NCI-H187 treated with DMSO at 0.1 percent for 48 hours (cell line): ENCODE results near the gene TRIM69.
"Not testable (repeated sequence)": the region's sequence is repeated elsewhere in the genome, so short reads cannot be mapped to it uniquely, and the experiment has no call there.

Source experiments
- DNase-seq: peaks from one replicate; lab custom pipeline; 2025; lab: John Stamatoyannopoulos, UW

TRIM69 gene, protein sequence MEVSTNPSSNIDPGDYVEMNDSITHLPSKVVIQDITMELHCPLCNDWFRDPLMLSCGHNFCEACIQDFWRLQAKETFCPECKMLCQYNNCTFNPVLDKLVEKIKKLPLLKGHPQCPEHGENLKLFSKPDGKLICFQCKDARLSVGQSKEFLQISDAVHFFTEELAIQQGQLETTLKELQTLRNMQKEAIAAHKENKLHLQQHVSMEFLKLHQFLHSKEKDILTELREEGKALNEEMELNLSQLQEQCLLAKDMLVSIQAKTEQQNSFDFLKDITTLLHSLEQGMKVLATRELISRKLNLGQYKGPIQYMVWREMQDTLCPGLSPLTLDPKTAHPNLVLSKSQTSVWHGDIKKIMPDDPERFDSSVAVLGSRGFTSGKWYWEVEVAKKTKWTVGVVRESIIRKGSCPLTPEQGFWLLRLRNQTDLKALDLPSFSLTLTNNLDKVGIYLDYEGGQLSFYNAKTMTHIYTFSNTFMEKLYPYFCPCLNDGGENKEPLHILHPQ

GRCh38 chr15:44736181-44736765 is at the start of gene TRIM69:
TSS of gene TRIM69 (plus strand) at chr15:44736528. CDS start at chr15:44736705, 177 bp downstream.
- DNase-seq: no peak

DNA sequence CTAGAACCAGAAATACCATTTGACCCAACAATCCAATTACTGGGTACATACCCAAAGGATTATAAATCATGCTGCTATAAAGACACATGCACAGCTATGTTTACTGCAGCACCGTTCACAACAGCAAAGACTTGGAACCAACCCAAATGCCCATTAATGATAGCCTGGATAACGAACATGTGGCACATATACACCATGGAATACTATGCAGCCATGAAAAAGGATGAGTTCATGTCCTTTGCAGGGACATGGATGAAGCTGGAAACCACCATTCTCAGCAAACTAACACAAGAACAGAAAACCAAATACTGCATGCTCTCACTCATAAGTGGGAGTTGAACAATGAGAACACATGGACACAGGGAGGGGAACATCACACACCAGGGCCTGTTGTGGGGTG is 47.0 kb upstream of the TRIM69 start:
- DNase-seq: not testable (repeated sequence)

GRCh38 chr15:44690245-44690644 is 46.1 kb upstream of the TRIM69 start:
- not testable (repeated sequence) for DNase-seq

- DNase-seq: no peak
Measured at GRCh38 chr15:44692659-44693058, 43.7 kb upstream of the TRIM69 start.

DNA sequence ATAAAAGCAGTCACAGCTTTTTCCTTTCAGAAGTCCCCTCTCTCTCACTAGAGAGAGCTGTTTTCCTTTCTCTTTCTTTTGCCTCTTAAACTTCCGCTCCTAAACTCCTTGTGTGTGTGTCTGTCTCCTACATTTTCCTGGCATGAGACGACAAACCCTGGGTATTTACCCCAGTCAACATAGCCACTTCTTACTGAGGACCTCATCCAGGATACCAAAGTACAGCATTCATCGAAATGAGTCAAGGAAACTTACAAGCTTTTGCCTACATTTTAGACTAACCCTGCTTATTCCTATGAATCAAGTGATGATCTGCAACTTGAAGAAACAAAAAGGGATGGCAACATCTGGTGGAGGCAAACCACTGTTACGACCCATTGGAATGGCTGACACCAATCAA is 41.9 kb upstream of the TRIM69 start:
- no peak for DNase-seq

DNA sequence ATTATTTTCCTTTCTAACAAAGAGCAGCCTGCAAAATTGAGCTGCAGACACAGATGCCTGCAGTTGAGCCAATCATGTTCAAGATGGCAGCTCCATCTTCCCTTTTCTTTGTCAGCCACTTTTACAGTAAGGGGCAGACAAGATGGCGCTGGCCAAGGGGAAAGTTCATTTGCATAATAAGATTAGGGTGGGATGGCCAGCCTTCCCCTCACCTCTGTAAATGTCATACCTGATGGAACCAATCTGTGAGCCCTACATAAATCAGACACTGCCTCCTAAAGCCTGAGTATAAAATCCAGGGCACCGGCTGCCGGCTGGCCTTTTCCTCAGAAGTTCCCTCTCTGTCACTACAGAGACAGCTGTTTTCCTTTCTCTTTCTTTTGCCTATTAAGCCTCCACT is 41.0 kb upstream of the TRIM69 start:
- DNase-seq: no peak

DNA sequence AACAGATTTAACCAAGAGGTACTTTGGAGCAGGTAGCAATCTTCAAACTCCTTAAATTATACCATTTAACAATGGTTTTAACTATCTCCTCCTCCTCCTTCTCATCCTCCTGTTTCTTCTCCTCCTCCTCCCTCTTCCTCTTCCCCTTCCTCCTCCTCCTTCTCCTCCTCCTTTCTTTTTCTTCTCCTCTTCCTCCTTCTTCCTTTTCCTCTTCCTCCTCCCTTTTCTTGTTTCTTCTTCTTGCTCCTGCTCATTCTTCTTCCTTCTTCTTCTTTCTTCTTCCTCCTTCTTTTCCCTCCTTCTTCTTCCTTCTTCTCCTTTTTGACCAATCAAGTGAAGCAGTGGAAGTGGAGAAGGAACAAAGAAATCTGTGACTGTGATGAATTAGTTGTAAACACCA is 39.3 kb upstream of the TRIM69 start:
- no peak for DNase-seq

GRCh38 chr15:44698641-44699040 is 37.7 kb upstream of the TRIM69 start:
- no peak for DNase-seq

DNA sequence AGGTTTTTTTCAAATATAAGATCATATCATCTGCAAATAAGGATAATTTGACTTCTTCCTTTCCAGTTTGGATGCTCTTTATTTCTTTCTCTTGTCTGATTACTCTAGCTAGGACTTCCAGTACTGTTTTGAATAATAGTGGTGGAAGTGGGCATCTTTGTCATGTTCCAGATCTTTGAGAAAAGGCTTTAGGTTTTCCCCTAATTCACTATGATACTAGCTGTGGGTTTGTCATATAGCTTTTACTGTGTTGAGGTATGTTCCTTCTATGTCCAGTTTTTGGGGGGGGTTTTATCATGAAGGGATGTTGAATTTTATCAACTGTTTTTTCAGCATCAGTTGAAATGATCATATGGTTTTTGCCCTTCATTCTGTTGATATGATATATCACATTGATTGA is 35.7 kb upstream of the TRIM69 start:
- not testable (repeated sequence) for DNase-seq

GRCh38 chr15:44705986-44706385 is 30.3 kb upstream of the TRIM69 start:
- no peak for DNase-seq

DNA sequence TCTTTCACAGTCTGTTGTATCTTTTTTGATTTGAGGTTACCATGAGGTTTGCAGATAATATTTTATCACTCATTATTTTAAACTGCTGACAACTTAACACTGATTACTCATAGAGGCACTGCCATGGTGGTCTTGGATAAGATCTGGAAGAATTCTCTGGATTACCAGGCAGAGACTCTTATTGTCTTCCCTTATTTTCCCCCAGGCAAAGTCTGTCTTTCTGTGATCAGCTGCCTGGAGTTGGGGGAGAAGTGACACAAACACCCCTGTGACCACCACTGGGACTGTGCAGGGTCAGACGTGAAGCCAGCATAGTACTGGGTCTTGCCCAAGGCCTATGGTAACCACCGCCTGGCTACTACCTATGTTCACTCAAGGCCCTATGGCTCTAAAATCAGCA is 29.9 kb upstream of the TRIM69 start:
- DNase-seq: no peak

DNA sequence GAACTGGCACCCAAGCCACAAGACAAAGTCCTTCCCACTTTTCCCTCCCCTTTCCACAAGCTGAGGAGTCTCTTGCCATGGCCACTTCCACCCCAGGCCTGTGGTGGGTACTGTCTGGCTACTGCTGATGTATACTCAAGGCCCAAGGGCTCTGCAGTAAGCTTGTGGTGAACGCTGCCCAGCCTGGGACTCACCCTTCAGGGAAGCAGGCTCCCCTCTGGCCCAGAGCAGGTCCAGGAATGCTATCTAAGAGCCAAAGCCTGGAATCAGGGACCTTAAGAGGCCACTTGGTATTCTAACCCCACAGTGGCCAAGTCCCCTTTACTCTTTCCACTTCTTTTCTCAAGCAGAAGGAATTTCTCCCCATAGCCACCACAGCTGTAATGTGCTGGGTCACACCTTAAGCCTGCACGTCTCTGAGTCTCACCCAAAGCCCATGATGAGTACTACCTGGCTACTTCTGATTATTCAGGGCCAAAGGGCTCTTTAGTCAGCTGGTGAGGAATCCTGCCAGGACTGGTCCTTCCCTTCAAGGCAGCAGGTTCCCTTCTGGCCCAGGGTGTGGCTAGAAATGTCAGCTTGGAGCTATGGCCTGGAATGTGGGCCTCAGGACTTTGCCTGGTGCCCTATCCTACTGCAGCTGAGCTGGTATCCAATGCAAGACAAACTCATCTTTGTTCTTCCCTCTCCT is 29.2 kb upstream of the TRIM69 start:
- no peak for DNase-seq

GRCh38 chr15:44710236-44711095 is 25.9 kb upstream of the TRIM69 start:
- no peak for DNase-seq

DNA sequence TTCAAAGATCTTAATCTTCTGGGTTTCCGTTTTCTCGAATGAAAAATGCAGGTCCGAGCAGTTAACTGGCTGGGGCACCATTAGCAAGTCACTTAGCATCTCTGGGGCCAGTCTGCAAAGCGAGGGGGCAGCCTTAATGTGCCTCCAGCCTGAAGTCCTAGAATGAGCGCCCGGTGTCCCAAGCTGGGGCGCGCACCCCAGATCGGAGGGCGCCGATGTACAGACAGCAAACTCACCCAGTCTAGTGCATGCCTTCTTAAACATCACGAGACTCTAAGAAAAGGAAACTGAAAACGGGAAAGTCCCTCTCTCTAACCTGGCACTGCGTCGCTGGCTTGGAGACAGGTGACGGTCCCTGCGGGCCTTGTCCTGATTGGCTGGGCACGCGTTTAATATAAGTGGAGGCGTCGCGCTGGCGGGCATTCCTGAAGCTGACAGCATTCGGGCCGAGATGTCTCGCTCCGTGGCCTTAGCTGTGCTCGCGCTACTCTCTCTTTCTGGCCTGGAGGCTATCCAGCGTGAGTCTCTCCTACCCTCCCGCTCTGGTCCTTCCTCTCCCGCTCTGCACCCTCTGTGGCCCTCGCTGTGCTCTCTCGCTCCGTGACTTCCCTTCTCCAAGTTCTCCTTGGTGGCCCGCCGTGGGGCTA is 25.1 kb upstream of the TRIM69 start, which contains the start of the genes B2M and PATL2:
B2M (plus strand) TSS at position 422 of the 647 bp plus-strand sequence; CDS start at position 452, 30 bp downstream.
PATL2 (minus strand) TSS at position 228 of the 647 bp plus-strand sequence. CDS start 34,833 bp downstream, outside the sequence.
- peak; percentile 59 for DNase-seq

GRCh38 chr15:44711743-44712345 is 24.5 kb upstream of the TRIM69 start:
- DNase-seq: no peak

GRCh38 chr15:44712346-44713005 is 23.9 kb upstream of the TRIM69 start:
- no peak for DNase-seq

DNA sequence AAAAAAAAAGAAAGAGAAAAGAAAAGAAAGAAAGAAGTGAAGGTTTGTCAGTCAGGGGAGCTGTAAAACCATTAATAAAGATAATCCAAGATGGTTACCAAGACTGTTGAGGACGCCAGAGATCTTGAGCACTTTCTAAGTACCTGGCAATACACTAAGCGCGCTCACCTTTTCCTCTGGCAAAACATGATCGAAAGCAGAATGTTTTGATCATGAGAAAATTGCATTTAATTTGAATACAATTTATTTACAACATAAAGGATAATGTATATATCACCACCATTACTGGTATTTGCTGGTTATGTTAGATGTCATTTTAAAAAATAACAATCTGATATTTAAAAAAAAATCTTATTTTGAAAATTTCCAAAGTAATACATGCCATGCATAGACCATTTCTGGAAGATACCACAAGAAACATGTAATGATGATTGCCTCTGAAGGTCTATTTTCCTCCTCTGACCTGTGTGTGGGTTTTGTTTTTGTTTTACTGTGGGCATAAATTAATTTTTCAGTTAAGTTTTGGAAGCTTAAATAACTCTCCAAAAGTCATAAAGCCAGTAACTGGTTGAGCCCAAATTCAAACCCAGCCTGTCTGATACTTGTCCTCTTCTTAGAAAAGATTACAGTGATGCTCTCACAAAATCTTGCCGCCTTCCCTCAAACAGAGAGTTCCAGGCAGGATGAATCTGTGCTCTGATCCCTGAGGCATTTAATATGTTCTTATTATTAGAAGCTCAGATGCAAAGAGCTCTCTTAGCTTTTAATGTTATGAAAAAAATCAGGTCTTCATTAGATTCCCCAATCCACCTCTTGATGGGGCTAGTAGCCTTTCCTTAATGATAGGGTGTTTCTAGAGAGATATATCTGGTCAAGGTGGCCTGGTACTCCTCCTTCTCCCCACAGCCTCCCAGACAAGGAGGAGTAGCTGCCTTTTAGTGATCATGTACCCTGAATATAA is 23.0 kb upstream of the TRIM69 start:
- no peak for DNase-seq

- no peak for DNase-seq
Measured at GRCh38 chr15:44715142-44715796, 21.1 kb upstream of the TRIM69 start.
